PFSK-1 (cell line): ENCODE measurements around the gene AATF.

Experiments
- FOXP2 ChIP-seq: optimal IDR thresholded peaks from 2 replicates; pipeline ENCODE3; 2011; ENCODE audit warnings: borderline replicate concordance, control low read depth, inconsistent platforms; ENCODE audit not compliant: insufficient read depth; ENCODE audit errors: extremely low read length, extremely low read depth
- POLR2AphosphoS5 ChIP-seq: IDR thresholded peaks from 2 replicates; pipeline ENCODE4 v1.6.1; 2012; ENCODE audit warnings: low read depth, mild to moderate bottlenecking, control low read depth, low read length, moderate library complexity
- SIN3A ChIP-seq: IDR thresholded peaks from 2 replicates; pipeline ENCODE4 v1.6.1; 2012; ENCODE audit warnings: mild to moderate bottlenecking, low read length, moderate library complexity, borderline replicate concordance; ENCODE audit not compliant: insufficient read depth
- TAF1 ChIP-seq: IDR thresholded peaks from 2 replicates; pipeline ENCODE4 v1.6.1; 2012; ENCODE audit warnings: low read length, control low read depth, borderline replicate concordance; ENCODE audit not compliant: insufficient read depth
- TF ChIP-seq, protein P1 (sequence below), 2 experiments: IDR thresholded peaks; 2 replicates each; pipeline versions ENCODE4 v1.6.1 to v1.8.0; 2011 to 2012; ENCODE audit warnings: low read depth in 2 of 2, low read length in 2 of 2, control low read depth in 1 of 2, inconsistent platforms in 1 of 2, mild to moderate bottlenecking in 1 of 2, moderate library complexity in 1 of 2; ENCODE audit not compliant: insufficient read depth in 1 of 2

AATF gene

DNA sequence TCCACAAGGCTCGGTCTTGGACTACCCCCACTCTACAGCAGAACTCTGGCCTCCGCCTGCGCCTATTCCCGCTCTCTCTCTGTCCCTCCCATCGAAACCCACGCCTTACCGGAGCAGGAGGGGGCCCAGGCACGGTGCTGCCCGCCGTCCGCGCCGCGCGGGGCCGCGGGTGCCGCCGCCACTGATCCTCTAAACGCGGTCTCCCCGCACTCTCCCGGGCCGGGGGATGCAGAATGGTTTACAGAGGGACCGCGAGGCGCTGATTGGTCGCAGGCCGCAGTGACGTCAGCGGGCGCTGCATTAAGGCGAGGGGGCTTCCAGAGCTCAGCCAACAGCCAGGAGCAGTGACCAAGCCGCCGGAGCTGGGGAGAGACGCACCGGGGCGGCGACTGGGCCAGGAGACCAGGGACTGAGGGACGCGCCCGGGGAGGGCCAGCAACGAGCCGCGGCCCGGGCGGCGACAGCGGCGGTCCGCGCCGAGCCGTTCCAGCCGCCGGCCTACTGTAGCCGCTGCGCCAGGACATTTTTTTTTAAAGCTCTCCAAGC is 12.2 kb upstream of the AATF start:
- TF ChIP-seq POLR2AphosphoS5 (no peak), SIN3A (no peak), TAF1 (no peak), FOXP2 (no peak)
- TF ChIP-seq, protein P1, sequence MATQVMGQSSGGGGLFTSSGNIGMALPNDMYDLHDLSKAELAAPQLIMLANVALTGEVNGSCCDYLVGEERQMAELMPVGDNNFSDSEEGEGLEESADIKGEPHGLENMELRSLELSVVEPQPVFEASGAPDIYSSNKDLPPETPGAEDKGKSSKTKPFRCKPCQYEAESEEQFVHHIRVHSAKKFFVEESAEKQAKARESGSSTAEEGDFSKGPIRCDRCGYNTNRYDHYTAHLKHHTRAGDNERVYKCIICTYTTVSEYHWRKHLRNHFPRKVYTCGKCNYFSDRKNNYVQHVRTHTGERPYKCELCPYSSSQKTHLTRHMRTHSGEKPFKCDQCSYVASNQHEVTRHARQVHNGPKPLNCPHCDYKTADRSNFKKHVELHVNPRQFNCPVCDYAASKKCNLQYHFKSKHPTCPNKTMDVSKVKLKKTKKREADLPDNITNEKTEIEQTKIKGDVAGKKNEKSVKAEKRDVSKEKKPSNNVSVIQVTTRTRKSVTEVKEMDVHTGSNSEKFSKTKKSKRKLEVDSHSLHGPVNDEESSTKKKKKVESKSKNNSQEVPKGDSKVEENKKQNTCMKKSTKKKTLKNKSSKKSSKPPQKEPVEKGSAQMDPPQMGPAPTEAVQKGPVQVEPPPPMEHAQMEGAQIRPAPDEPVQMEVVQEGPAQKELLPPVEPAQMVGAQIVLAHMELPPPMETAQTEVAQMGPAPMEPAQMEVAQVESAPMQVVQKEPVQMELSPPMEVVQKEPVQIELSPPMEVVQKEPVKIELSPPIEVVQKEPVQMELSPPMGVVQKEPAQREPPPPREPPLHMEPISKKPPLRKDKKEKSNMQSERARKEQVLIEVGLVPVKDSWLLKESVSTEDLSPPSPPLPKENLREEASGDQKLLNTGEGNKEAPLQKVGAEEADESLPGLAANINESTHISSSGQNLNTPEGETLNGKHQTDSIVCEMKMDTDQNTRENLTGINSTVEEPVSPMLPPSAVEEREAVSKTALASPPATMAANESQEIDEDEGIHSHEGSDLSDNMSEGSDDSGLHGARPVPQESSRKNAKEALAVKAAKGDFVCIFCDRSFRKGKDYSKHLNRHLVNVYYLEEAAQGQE (IDR thresholded peaks at IDR 0.05; ENCODE audit: insufficient read depth in 1 of 2, low read depth in 2 of 2, low read length in 2 of 2): no peak

DNA sequence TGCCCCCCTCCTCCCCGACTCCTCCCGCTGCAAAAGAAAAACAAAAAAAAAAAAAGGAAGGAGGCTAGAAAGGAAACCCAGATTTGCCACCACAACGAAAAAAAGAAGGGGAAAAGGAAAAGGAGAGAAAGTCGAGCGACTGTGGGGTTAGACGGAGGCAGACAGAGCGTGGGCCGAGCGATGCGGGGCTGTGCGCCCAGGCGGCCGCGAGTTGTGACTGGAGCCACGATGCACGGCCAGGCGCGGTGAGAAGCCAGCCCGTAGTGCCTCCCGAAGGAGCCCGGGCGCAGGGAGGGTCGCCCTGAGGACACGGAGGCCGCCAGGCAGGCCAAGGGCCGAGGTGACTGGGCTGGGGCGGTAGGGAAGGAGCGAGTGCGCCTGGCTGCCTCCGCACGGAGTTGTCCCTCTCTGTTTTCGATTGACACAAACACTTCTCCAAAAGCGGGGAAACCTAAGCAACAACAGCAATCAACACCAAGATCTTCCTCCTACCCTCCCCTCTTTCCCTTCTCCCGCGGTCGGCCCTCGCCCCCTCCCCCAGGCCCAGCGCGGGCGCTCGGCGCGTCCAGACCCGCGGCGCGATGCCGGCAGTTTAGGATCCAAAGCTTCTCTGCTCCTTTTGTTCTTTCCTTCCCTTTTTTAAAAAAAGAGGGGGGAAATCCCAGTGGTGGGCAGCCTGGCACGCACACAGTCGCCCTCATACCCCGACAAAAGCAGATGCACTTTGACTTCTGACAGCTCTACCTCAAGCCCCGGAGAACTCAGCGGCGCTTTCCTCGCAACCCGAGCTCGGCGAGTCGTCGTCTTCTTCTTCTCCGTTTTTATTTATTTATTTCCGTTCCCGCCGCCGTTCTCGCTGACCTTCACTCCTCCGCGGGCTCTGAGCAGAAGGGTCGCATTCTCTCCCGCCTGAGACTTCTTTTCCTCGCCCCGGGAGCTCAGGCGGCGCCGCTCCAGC is 11.5 kb upstream of the AATF start, which contains the start of gene LHX1:
TSS of gene LHX1 (plus strand) at position 475 of the 958 bp plus-strand sequence. CDS start 723 bp downstream, outside the sequence.
- TF ChIP-seq SIN3A (no peak), POLR2AphosphoS5 (no peak), TAF1 (no peak), FOXP2 (no peak)
- TF ChIP-seq, protein P1 (IDR thresholded peaks at IDR 0.05; ENCODE audit: insufficient read depth in 1 of 2, low read depth in 2 of 2, low read length in 2 of 2): no peak

DNA sequence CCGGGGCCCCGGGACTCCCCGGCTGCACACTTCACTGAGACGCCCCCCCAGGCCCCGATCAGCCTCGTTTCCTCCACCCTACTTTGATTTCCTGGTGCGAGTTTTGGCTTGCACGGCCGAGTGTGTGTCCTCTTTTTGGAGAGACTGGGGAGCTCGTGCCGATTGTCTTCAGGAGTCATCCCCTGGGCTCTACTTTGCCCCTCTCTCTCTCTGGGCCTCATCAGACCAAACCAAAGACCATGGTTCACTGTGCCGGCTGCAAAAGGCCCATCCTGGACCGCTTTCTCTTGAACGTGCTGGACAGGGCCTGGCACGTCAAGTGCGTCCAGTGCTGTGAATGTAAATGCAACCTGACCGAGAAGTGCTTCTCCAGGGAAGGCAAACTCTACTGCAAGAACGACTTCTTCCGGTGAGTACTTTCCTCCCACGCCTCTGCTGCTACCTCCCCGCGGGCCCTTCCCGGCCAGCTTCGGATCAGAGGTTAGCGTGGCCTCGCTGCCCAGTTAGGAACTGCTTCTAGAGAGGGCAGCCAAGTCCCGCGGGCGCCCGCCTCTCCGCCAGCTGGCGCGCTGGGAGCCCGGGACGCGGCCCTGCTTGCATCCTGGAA is 10.7 kb upstream of the AATF start:
- TF ChIP-seq FOXP2 (no peak), POLR2AphosphoS5 (no peak), SIN3A (no peak), TAF1 (no peak)
- TF ChIP-seq, protein P1 (IDR thresholded peaks at IDR 0.05; ENCODE audit: insufficient read depth in 1 of 2, low read depth in 2 of 2, low read length in 2 of 2): peak; percentile 85 to 91

DNA sequence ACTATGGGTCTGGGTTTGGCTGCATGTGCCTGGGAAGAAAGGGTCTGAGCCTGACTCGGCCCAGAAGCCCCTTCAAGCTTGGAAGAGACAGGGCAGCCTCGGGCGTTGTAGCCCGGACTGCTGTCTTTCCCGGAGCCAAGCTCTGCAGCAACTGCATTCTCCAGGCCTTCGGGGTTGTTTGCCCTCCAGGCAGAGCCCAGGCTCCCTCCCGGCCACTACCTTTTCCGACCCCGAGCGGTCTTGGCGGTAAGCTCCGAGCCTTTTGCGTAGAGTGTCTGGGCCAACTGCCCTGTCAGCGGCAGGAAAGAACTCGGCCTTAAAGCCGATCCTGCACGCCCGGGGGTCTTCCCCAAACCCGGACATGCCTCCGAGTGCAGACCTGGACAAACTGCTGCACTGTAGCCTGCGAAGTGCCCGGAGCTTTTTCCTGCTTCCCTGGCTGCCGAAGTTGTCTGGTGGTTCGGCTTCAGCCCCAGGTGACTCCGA is 10.1 kb upstream of the AATF start:
- TF ChIP-seq TAF1: no peak
- no peak for TF ChIP-seq POLR2AphosphoS5
- no peak for TF ChIP-seq FOXP2
- TF ChIP-seq SIN3A: no peak
- TF ChIP-seq, protein P1 (IDR thresholded peaks at IDR 0.05; ENCODE audit: insufficient read depth in 1 of 2, low read depth in 2 of 2, low read length in 2 of 2): no peak
